HCT116 (cell line): ENCODE measurements around the gene EPHA1.

Experiments used
- EGR1 ChIP-seq: IDR thresholded peaks from 2 replicates; pipeline ENCODE4 v1.6.1; 2012; ENCODE audit warnings: low read depth
- RAD21 ChIP-seq: IDR thresholded peaks from 2 replicates; pipeline ENCODE4 v1.6.1; 2012; ENCODE audit warnings: low read depth, mild to moderate bottlenecking
- ZNF274 ChIP-seq: fragments of 200-500 bp; sonication (Bioruptor generic); IDR thresholded peaks from 2 replicates; pipeline ENCODE4 v1.6.1; 2014; ENCODE audit warnings: mild to moderate bottlenecking, low read depth, low read length, inconsistent platforms
- TF ChIP-seq, protein P1 (sequence below): IDR thresholded peaks from 2 replicates; pipeline ENCODE4 v1.6.1; 2012

DNA sequence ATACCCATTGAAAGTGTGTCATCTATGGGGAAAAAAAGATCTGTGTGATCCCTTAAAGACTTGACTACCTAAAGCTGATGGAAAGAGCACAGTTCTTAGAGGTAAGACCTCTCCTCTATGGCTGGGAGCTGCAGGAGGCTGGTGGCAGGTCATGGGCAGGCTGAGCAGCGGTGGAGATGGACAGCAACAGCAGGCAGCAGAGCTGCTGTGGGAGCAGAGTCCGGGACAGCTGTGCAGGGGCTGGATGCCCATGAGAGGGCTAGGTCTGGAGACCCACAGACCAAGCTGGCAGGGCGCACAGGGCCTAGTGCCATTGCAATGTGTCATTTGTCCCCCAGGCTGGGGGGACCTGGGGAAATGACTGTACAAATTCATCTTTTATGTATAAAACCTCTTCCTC lies 13.4 kb upstream of the EPHA1 start:
- TF ChIP-seq, protein P1, sequence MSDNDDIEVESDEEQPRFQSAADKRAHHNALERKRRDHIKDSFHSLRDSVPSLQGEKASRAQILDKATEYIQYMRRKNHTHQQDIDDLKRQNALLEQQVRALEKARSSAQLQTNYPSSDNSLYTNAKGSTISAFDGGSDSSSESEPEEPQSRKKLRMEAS: no peak
- TF ChIP-seq RAD21: no peak
- TF ChIP-seq EGR1: no peak
- TF ChIP-seq ZNF274: no peak
